HG03025 (cell line): ENCODE results near the gene SEZ6L.
"Not testable (repeated sequence)": the region's sequence is repeated elsewhere in the genome, so short reads cannot be mapped to it uniquely, and the experiment has no call there.

Experiments
- ATAC-seq: cut with Tn5 transposase; IDR thresholded peaks from one replicate; pipeline ENCODE4 v1.9.1; 2021; ENCODE audit warnings: mild to moderate bottlenecking, moderate library complexity; ENCODE audit not compliant: unreplicated experiment, low FRiP score

SEZ6L gene

DNA sequence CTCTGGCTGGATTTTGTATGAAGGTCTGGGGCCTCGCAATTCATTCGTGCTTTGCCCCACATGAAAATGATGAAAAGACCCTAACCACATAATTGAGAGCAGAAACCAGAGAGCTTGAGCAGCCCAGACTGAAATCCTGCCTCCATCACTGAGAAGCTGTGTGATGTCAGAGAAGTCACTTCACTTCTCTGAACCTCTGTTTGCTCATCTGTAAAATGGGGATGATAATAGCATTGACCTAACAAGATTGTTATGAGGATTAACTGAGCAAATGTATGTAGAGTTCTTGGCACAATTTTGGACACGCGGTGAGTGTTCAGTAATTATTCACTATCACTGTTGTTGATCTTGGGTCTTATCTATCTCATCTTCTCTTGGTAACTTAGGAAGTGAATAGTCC lies 203.6 kb downstream of the SEZ6L start:
- no peak for ATAC-seq

DNA sequence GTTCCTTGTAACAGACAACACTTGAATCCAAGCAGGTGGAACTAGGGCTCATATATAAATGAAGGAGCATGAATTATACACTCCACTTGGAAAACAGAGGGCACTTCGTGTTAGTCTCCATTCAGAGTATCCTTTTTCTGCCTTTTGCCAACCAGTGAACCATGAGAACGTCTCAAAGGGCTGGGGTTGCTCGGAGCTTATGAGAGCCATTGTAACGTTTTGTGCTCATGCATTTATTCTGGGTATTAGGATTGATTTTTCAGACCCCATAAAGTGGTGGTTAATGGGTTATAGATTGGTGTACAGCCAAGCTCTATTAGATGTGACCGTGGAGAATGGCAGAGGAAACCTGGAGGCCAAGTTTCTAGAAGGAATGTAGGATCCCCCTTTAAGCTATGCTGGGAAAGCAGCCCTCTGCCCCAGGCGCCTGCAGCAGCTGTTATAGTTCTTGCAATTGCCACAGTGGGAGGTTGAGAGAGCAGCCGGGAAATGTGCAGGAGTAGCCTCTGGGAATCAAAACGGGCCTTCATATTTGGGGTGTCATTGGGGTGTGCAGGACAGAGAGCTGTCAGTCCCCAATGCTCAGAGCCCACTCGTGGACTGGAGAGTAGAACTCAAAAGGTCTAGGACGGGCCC lies 205.2 kb downstream of the SEZ6L start:
- ATAC-seq, result no peak

DNA sequence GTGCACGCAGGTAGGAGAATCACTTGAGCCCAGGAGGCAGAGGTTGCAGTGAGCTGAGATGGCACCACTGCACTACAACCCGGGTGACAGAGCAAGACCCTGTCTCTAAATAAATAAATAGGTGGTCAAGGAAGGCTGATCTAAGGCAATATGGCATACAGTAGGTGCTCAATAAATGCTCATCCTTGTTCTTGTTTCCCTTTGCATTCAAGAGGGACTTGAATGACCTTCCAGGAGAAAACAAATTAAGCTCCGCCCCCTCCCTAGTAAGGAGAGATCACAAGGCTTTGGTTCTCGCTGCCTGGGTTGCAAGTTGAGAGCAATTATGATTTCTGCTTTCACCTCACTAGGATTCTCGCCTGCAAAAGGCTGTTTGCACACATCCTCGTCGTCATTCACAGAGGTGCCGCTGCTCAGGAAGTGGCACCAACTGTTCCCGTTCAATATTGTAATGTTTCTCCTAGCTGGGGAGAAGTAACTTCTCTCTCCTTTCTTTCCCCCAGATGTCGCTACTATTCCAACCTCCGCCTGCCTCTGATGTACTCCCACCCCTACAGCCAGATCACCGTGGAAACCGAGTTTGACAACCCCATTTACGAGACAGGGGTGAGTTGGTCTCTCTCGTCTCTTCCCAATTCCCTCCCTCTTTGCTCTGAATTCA lies 208.0 kb downstream of the SEZ6L start:
- ATAC-seq, result no peak

DNA sequence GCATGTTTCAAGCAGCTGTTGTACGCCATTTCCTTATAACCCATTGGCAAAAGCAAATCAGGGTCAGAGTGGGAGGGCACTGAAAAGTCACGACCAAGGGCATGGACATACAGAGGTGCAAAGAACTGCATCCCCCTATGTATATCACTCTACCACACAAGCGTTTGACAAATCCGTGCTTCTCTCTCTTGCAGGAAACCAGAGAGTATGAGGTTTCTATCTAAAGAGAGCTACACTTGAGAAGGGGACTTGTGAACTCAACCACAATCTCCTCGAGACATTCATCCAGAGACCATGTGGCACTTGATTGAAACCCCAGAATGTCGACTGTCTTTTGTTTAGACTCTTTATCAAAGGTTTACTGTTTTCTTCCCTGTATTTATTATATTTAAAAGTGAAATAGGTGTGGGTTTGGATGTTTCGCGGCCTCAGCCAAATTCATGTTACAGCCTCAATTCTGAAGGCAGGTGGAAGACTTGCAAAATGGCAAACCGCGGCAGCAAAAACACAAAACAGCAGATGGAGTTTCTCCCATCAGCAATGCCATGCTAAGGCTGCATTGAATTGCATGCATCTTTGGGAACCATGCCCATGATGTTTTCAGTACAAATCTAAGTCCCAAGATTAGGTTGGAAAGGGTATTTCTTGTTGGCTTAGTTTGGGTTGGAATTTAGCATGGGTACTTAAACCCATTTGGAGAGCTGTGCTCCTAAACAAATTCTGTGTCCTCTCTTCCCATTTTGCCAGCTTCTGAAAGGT lies 211.0 kb downstream of the SEZ6L start:
- no peak for ATAC-seq

DNA sequence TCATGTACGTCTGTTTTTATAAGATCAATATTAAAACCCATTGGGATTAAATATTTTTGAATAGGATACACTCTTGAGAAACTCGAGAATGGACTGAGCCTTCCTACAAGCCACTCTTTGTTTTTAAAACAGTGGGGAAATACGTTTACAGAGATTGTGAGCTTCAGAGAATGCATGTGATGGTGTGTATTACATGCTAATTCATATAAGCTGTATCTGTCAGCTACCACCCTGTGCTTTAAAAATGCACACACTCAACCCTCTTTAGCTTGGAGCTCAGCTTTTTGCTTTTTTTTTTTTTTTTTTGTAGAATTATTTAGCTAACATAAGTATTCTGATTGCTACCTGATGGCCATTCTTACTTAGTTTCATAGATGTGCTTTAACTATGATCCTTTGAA lies 213.5 kb downstream of the SEZ6L start:
- no peak for ATAC-seq

DNA sequence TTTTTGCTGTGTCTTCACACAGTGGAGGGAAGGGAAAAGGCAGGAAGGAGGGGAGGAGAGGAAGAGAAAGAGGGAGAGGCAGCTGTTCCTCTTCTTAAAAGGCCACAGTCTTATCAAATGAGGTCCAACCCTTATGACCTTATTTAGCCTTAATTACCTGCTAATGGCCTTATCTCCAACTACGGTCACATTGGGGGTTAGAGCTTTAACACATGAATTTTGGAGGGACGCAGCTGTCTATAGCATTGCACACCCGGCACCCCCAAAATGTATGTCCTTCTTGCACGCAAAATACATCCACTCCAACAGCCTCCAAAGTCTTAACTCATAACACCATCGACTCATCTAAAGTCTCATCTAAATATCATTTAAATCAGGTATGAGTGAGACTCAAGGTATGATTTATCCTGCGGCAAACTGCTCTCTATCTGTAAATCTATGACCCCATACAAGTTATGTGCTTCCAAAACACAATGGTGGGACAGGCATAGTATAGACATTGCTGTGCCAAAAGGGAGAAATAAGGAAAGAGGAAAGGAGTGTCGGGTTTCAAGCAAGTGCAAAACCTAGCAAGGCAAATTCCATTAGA lies 214.8 kb downstream of the SEZ6L start:
- no peak for ATAC-seq

DNA sequence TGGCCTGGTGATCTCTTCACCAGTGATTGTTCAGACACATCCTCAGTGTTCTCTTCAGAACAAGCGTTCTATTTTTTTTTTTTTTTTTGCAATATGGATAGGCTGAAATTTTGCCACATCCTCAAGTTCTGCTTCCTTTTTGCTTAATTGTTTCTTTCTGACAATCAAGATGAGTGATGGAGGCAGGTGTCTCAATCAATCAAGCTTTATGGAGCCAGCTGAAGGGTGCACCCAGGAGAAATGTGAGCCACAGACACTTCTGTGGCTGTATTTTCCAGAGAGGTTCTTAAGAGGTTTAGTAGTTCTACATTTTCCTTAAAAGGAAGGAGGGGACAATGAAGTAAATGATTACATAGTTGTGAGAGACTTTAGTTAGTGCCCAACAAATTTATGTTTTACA lies 215.9 kb downstream of the SEZ6L start:
- ATAC-seq, result no peak

DNA sequence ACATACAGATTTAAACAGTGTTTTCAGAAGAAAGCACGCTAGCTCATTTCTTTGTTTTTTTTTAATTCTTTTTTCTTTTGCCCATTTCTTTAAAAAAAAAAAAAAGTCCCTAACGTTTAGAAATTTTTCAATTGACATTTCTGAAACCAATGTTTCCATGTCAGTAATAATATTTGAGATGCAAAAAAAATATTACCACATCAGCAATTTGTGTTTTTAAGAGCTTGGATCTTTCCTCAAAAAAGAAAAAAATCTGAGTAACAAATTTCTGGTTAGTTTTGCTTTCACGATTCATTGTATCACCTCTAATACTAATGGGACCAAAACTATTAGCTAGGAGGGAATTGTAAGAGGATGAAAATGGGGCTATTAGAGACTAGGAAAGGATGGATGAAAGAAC lies 219.9 kb downstream of the SEZ6L start:
- no peak for ATAC-seq

GRCh38 chr22:26391091-26391490 lies 221.8 kb downstream of the SEZ6L start:
- ATAC-seq, result no peak

- ATAC-seq, result no peak
Observed at GRCh38 chr22:26391623-26392022, 222.4 kb downstream of the SEZ6L start.

DNA sequence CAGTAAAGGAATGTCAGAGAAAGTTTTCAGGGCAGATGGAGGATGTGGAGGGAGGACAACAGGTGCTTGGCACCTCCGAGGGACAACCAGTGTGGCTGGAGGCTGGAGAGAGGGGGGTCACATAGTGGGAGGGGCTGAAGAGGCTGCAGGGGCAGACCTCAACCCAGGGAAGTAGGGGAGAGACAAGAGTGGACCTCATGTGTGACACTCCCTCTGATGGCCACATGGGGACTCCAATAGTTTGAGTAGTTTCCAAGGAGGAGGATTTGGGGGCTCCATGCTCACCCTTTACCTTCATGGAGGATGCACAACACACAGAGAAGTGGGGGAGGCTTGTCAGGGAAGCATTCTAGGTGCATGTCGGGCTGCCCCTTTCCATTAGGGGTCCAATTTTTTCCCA lies 224.7 kb downstream of the SEZ6L start:
- no peak for ATAC-seq

- ATAC-seq, result no peak
Observed at GRCh38 chr22:26394777-26395176, 225.5 kb downstream of the SEZ6L start.

DNA sequence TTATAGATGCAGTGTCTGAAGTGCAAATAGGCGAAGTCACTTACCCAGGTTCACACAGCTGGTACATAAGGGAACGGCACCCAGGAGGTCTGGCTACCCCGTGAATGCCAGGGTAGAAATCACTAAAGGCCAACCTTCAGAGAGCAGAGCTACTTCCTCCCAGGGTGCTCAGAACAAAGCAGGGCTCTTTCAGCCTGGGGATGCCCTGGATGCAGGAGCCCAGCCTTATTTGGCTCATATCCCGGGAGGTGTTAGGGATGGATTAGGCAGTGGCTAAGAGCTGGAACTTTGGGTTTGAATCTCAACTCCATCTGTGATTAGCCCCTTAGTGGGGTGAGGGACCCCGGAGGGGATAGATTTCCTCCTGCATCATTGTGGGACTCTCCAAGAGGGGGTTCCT lies 226.7 kb downstream of the SEZ6L start:
- no peak for ATAC-seq

GRCh38 chr22:26398741-26399153 lies 229.5 kb downstream of the SEZ6L start:
- ATAC-seq, result no peak

DNA sequence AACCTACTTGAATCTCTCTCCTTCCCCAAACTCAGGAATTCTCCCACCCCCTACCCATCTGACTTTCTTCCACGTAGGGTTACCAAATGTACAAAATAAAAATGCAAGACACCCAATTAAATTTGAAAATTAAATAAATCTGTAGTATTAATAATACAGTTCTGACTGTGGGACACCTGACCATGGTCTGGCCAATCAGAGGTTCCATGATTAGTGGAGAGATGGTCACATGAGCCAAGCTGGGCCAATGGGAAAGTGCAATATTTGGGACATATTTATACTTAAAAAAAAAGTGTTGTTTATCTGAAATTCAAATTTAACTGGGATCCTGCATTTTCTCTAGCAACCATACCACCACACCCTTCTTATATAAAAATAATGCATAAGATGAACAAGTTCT lies 230.0 kb downstream of the SEZ6L start:
- no peak for ATAC-seq

DNA sequence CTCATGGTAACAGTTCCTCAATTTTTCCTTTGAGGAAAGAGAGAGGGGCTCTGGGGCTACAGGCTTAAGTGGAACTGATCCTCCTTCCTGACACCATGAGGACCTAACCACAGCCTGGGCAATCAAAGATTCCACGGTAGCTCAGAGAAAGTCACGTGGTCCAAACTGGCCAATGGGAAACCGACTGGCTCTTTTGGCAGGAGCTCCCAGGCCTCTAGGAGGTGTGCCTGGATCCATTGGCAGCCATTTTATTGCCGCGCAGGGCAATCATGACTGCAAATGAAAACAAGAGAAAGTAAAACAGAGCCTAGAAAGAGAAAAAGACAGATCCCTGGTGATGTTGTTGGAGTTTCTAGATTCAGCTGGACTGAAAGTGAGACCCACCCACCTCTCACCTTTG lies 232.5 kb downstream of the SEZ6L start:
- no peak for ATAC-seq

DNA sequence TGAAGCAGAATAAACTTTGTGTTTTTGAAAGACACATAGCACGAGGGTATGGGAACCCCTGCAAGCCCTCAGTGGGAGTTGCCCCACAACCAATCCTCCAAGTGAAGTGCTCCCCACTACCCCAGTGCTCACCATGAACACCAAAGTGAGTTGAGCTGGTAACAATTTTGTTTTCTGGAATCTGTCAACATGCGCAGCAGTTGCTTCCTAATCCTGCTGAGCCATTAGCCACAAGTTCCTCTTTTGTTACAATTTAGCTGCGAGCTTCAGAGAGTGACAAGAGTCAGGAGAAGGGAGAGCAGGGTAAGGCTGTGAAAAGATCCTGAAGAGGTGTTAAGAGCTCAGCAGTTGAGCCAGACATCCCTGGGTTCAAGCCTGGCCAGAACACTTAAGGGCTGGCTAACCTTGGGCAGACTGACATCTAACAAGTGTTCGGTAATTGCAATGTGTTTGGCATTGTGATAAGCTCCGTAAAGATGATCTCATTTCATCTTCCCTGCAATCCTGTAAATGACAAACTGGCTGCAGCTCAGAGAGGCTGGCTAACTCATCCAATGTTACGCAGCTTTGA lies 235.7 kb downstream of the SEZ6L start:
- ATAC-seq, result no peak

GRCh38 chr22:26406118-26406517 lies 236.9 kb downstream of the SEZ6L start:
- ATAC-seq, result no peak

DNA sequence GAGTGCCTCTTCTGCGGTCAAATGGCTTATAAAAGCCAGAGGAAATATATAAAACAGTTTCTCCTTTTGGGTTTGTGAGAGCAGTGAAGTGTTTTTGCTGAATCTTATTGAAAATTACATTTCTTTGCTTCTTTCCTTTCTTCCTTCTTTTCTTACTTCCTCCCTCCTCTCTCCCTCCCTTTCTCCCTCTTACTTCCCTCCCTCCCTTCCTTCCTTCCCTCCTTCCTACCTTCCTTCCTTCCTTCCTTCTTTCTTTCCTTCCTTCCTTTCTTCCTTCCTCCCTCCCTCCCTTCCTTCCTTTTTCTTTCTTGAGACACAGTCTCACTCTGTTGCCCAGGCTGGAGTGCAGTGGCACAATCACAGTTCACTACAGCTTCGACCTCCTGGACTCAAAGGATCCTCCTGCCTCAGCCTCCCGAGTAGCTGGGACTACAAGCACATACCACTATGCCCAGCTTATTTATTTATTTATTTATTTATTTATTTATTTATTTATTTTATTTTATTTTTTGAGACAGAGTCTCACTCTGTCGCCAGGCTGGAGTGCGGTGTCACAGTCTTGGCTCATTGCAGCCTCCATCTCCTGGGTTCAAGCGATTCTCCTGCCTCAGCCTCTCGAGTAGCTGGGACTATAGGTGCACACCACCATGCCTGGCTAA lies 239.4 kb downstream of the SEZ6L start:
- ATAC-seq, result not testable (repeated sequence)

- ATAC-seq, result no peak
Observed at GRCh38 chr22:26409719-26410335, 240.6 kb downstream of the SEZ6L start.
